ENCODE data around the gene NBPF15.
"Not testable (repeated sequence)": the region's sequence is repeated elsewhere in the genome, so short reads cannot be mapped to it uniquely, and the experiment has no call there.

Gene NBPF15

DNA sequence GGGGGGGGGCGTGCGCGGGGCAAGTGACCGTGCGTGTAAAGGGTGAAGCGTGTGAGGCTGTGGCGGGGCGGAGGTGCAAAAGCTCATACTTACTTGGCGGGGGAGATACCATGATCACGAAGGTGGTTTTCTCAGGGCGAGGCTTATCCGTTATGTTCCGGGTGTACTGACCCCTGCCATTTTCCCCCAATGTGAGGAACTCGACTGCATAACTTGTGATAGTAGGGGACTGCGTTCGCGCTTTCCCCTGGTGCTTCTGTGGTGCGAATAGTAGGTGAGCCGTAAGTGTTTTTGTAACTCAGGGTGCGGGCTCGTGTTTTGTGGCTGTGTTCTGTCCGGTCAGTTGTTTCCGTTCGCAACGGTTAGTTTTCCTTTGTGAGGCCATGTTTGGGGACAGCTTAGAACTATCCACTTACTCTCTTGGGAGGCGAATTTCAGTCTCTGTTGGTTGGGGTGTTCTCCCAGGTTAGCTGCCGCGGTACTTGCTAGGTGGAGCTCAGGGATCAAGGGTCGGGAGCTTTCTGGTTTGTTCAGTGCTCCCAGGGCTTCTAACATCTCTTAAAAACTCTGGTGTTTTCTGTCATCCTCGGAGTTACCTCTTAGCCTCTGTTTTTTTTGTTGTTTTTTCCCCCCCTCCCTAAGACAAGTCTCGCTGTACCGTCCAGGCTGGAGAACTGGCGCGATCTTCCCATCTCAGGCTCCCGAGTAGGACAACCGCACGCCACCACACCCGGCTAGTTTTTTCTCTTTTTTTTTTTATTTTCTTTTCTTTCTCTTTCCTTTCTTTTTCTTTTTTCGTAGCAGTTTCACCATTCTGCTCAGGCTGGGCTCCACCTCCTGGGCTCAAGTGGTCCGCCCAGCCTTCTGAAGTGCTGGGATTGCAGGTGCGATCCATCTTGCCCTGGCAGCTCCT is 48.7 kb downstream of the NBPF15 start:
- ATAC-seq, result peak; percentile 92

GRCh38 chr1:144412068-144412471 is 49.4 kb downstream of the NBPF15 start:
- Mint-ChIP-seq H3K4me1 (peaks cover 13% of the 10 kb centered on the region), H3K4me3 (peak overlapping the region; percentile 90 to 92), H3K27ac (peak overlapping the region; percentile 100)
- peak; percentile 79 to 89 for DNase-seq
- peak; percentile 57 for ATAC-seq
- not testable (repeated sequence) for H3K9me3 Mint-ChIP-seq, H3K27me3 Mint-ChIP-seq

More for the DNA sequence above, 48.7 kb downstream of the NBPF15 start:
- not testable (repeated sequence) for H3K9me3 Mint-ChIP-seq, H3K27me3 Mint-ChIP-seq
- Mint-ChIP-seq H3K27ac (peak overlapping the region; percentile 100), H3K4me3 (peak overlapping the region; percentile 90 to 92), H3K4me1 (peaks cover 13% of the 10 kb centered on the region)
- DNase-seq, result peak; percentile 91 to 94

DNA sequence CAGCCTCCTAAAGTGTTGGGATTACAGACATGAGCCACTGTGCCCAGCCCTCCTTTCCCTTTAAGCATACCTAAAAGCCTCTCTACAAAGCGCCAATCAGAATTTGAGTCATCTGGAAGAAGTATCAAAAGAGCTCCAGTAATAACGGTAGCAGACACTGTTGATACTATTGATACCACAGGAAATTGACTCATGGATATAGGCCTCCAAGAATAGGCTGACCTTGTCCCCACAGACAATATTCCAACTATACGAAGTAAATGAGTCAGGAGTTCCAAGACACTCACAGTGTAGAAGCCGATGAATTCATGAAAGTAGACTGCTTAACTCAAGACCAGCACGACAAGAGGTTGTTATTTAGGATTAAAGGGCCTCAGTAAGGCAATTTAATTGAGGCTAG is 58.7 kb downstream of the NBPF15 start:
- not testable (repeated sequence) for DNase-seq, H3K4me1 Mint-ChIP-seq, H3K27ac Mint-ChIP-seq, H3K27me3 Mint-ChIP-seq, H3K4me3 Mint-ChIP-seq, H3K9me3 Mint-ChIP-seq
- ATAC-seq, result peak; percentile 82

DNA sequence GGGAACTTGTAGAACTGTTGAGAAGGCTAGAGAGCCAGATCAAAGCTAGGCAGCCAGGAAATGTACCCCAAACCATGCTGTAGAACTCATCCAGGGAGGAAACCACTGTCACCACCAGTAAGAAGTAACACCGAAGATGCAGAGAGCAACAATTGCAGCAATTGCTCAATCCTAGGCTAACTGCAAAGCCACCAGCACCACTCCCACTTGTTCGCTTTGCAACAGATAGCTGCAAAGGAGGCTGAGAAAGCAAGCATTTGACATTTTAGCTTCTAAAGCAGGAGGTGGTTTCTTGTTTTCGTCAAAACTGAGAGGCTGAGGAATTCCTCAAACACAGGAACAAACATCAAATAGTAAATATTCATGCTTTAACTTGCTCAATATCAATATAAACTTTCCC is 89.8 kb downstream of the NBPF15 start:
- not testable (repeated sequence) for DNase-seq, H3K27ac Mint-ChIP-seq, H3K4me1 Mint-ChIP-seq, H3K27me3 Mint-ChIP-seq, H3K9me3 Mint-ChIP-seq, H3K4me3 Mint-ChIP-seq, ATAC-seq
